ENCODE measurements around the gene GGN. TPM values are rescaled to one million over a fixed set of nuclear protein-coding genes. Genes with fewer than 3 reads are reported as not detected.

Gene GGN
- total RNA-seq, 4 donors from 2014 or later: 2.5 to 10.1 (median 6.2) TPM

DNA sequence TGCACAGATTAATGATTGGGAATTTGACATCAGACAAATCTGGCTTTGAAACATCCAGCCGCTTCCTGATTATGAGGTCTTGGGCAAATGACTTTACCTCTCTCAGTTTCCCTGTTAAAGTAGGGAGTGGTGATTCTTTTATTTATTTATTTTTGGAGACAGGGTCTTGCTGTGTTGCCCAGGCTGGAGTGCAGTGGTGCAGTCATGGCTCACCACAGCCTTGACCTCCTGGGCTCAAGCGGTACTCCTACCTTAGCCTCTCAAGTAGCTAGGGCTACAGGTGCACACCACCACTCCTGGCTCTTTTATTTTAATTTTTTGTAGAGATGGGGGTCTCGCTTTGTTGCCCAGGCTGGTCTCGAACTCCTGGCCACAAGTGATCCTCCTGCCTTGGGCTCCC is 10.8 kb downstream of the GGN start:
- Histone ChIP-seq H3K9me3 (no peaks in the 10 kb centered on the region), H3K4me3 (no peak overlapping the region), H3K27ac (no peak overlapping the region), H3K4me1 (peaks cover 4 to 19% (median 15%) of the 10 kb centered on the region in 4 donors), H3K36me3 (peaks cover 0 to 54% (median 0%) of the 10 kb centered on the region in 3 donors), H3K27me3 (no peaks in the 10 kb centered on the region)
- TF ChIP-seq POLR2A (IDR thresholded peaks at IDR 0.05): no peak
- TF ChIP-seq, protein P1, sequence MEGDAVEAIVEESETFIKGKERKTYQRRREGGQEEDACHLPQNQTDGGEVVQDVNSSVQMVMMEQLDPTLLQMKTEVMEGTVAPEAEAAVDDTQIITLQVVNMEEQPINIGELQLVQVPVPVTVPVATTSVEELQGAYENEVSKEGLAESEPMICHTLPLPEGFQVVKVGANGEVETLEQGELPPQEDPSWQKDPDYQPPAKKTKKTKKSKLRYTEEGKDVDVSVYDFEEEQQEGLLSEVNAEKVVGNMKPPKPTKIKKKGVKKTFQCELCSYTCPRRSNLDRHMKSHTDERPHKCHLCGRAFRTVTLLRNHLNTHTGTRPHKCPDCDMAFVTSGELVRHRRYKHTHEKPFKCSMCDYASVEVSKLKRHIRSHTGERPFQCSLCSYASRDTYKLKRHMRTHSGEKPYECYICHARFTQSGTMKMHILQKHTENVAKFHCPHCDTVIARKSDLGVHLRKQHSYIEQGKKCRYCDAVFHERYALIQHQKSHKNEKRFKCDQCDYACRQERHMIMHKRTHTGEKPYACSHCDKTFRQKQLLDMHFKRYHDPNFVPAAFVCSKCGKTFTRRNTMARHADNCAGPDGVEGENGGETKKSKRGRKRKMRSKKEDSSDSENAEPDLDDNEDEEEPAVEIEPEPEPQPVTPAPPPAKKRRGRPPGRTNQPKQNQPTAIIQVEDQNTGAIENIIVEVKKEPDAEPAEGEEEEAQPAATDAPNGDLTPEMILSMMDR (IDR thresholded peaks at IDR 0.05): no peak
- DNase-seq: no peak

DNA sequence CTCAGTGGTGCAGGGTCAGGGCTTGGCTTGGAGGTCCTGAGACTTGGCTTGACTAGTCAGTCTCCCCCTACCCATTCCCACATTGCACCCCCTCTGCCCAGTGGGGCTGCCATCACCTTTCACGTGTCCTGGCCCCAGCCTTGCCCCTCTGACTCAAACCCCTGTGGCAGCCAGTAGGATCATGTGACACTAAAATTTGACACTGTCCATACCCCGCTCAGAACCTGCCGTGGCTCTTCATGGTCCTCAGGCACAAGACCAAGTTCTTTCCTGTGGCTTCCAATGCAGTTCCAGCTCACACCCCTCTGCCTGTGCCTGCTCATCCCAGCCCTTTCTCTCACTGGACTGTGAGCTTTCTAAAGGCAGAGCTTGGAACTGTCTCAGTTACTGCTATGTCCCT is 11.3 kb downstream of the GGN start:
- H3K4me3 ChIP-seq: no peak overlapping the region
- H3K36me3 ChIP-seq: peaks cover 0 to 50% (median 0%) of the 10 kb centered on the region in 3 donors
- TF ChIP-seq, protein P1 (IDR thresholded peaks at IDR 0.05): no peak
- TF ChIP-seq POLR2A (IDR thresholded peaks at IDR 0.05): no peak
- no peak for DNase-seq
- H3K9me3 ChIP-seq: no peaks in the 10 kb centered on the region
- H3K4me1 ChIP-seq: peaks cover 4 to 19% (median 15%) of the 10 kb centered on the region in 4 donors
- H3K27me3 ChIP-seq: no peaks in the 10 kb centered on the region
- H3K27ac ChIP-seq: no peak overlapping the region

DNA sequence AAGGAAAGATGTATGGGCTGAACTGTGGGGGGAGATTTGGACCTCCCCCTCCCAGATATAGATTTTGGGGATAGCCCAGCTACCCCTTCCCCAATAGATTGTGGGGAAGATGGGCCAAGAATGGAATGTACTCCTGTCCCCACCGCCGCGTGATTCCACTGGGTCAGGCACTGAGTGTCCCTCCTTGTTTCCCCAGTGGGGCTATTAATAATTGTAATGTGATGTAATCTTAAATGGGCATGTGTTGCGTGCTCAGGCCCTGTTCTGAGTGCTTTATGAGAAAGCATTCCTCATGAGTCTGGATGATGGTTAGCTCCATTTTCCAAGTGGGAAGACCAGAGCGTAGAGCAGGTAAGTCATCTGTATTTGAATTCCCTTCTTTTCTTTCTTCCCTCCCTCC is 12.1 kb downstream of the GGN start:
- no peak for TF ChIP-seq POLR2A (IDR thresholded peaks at IDR 0.05)
- TF ChIP-seq, protein P1 (IDR thresholded peaks at IDR 0.05): no peak
- DNase-seq: no peak
- Histone ChIP-seq H3K9me3 (no peaks in the 10 kb centered on the region), H3K27ac (peak overlapping the region in 1 of 4 donors; percentile 87), H3K27me3 (no peaks in the 10 kb centered on the region), H3K36me3 (peaks cover 0 to 41% (median 0%) of the 10 kb centered on the region in 3 donors), H3K4me1 (peaks cover 4 to 19% (median 15%) of the 10 kb centered on the region in 4 donors), H3K4me3 (peak overlapping the region; percentile 67 to 79 (median 76))

GRCh38 chr19:38375098-38375493 is 12.7 kb downstream of the GGN start:
- TF ChIP-seq, protein P1 (IDR thresholded peaks at IDR 0.05): no peak
- peak overlapping the region; percentile 85 to 91 (median 89) for H3K27ac ChIP-seq
- peaks cover 0 to 35% (median 0%) of the 10 kb centered on the region in 3 donors for H3K36me3 ChIP-seq
- H3K4me1 ChIP-seq: peaks cover 4 to 19% (median 15%) of the 10 kb centered on the region in 4 donors
- no peak for DNase-seq
- H3K9me3 ChIP-seq: no peaks in the 10 kb centered on the region
- H3K27me3 ChIP-seq: no peaks in the 10 kb centered on the region
- peak overlapping the region; percentile 67 to 79 (median 76) for H3K4me3 ChIP-seq

- Histone ChIP-seq H3K4me1 (peaks cover 4 to 19% (median 15%) of the 10 kb centered on the region in 4 donors), H3K27me3 (no peaks in the 10 kb centered on the region), H3K36me3 (peaks cover 0 to 29% (median 0%) of the 10 kb centered on the region in 3 donors), H3K4me3 (peak within 1 kb of the TSS; percentile 67 to 79 (median 76)), H3K27ac (peak within 1 kb of the TSS; percentile 85 to 91 (median 89)), H3K9me3 (no peaks in the 10 kb centered on the region)
- DNase-seq: peak; percentile 99 to 100 (median 99)
- TF ChIP-seq, protein P1 (IDR thresholded peaks at IDR 0.05): peak in 4 of 6 experiments; percentile 11 to 23 (median 15)
- TF ChIP-seq POLR2A (IDR thresholded peaks at IDR 0.05): peak; percentile 91 to 95
These were observed 13.3 kb downstream of the GGN start, which contains the start of gene PSMD8 for GRCh38 chr19:38374332-38375097. PSMD8 (plus strand) TSS chr19:38374571; CDS start chr19:38374602, 31 bp downstream.

Measured in Peyer's patch (tissue), 4 donors.